Measurements from ENCODE around the gene SGPL1. TPM values are rescaled to one million over a fixed set of nuclear protein-coding genes. Genes with fewer than 3 reads are reported as not detected.
"Not testable (repeated sequence)": the region's sequence is repeated elsewhere in the genome, so short reads cannot be mapped to it uniquely, and the experiment has no call there.

The SGPL1 gene
- total RNA-seq, 1 experiment from 2014 or later: 93.8 TPM

- TF ChIP-seq CTCF (IDR thresholded peaks at IDR 0.05; ENCODE audit: unreplicated experiment): no peak
- no peaks in the 10 kb centered on the region for H3K9me3 Mint-ChIP-seq (ENCODE audit: unreplicated experiment)
- ChIA-PET POLR2A (no interaction called here), CTCF (interaction anchor here (0.7 kb wide), 1 partner anchor 290 kb away, joined by 3 read pairs; no protein-coding TSS in a partner anchor)
- intact Hi-C loops (cut with micrococcal nuclease): no loop called here
- DNase-seq (ENCODE audit: unreplicated experiment): no peak
- BruUV-seq (replicated peaks): no TSS peak
- H3K4me1 Mint-ChIP-seq (ENCODE audit: insufficient read depth, unreplicated experiment): no peaks in the 10 kb centered on the region
- H3K4me3 Mint-ChIP-seq (ENCODE audit: unreplicated experiment): no peak overlapping the region
- H3K36me3 Mint-ChIP-seq (ENCODE audit: insufficient read depth, unreplicated experiment): no peaks in the 10 kb centered on the region
- no peak overlapping the region for H3K27ac Mint-ChIP-seq (ENCODE audit: low read depth, unreplicated experiment)
- peaks cover 79% of the 10 kb centered on the region for H3K27me3 Mint-ChIP-seq (ENCODE audit: insufficient read depth, unreplicated experiment)
Observed at GRCh38 chr10:70918851-70919530, 103.2 kb downstream of the SGPL1 start.

- BruUV-seq (replicated peaks); POLR2A ChIA-PET; intact Hi-C loops (cut with micrococcal nuclease); H3K36me3 Mint-ChIP-seq (ENCODE audit: insufficient read depth, unreplicated experiment); H3K4me1 Mint-ChIP-seq (ENCODE audit: insufficient read depth, unreplicated experiment); DNase-seq (ENCODE audit: unreplicated experiment); H3K4me3 Mint-ChIP-seq (ENCODE audit: unreplicated experiment); H3K9me3 Mint-ChIP-seq (ENCODE audit: unreplicated experiment); H3K27ac Mint-ChIP-seq (ENCODE audit: low read depth, unreplicated experiment): not testable (repeated sequence)
- H3K27me3 Mint-ChIP-seq (ENCODE audit: insufficient read depth, unreplicated experiment): peaks cover 79% of the 10 kb centered on the region
- CTCF ChIA-PET: interaction anchor here (0.6 to 7.7 kb wide), 2 partner anchors 15 to 303 kb away, joined by 3 to 72 read pairs; no protein-coding TSS in a partner anchor
Observed at GRCh38 chr10:70919906-70920305, 104.2 kb downstream of the SGPL1 start.

GRCh38 chr10:70920519-70920918 is 104.8 kb downstream of the SGPL1 start:
- no peak for TF ChIP-seq CTCF (IDR thresholded peaks at IDR 0.05; ENCODE audit: unreplicated experiment)
- H3K27ac Mint-ChIP-seq (ENCODE audit: low read depth, unreplicated experiment): no peak overlapping the region
- H3K27me3 Mint-ChIP-seq (ENCODE audit: insufficient read depth, unreplicated experiment): peaks cover 79% of the 10 kb centered on the region
- BruUV-seq (replicated peaks): no TSS peak
- no peaks in the 10 kb centered on the region for H3K36me3 Mint-ChIP-seq (ENCODE audit: insufficient read depth, unreplicated experiment)
- peak; percentile 59 for DNase-seq (ENCODE audit: unreplicated experiment)
- H3K9me3 Mint-ChIP-seq (ENCODE audit: unreplicated experiment): no peaks in the 10 kb centered on the region
- POLR2A ChIA-PET: interaction anchor here (1.2 kb wide), 1 partner anchor 291 kb away, joined by 3 read pairs; the partner anchor contains the start of gene UNC5B
- peaks cover 6% of the 10 kb centered on the region for H3K4me1 Mint-ChIP-seq (ENCODE audit: insufficient read depth, unreplicated experiment)
- no peak overlapping the region for H3K4me3 Mint-ChIP-seq (ENCODE audit: unreplicated experiment)
- intact Hi-C loops (cut with micrococcal nuclease): no loop called here
- CTCF ChIA-PET: interaction anchor here (0.6 to 7.7 kb wide), 5 partner anchors 16 to 1939 kb away, joined by 3 to 72 read pairs (median 3); no protein-coding TSS in a partner anchor

- Mint-ChIP-seq H3K4me1 (ENCODE audit: insufficient read depth, unreplicated experiment) (peaks cover 7% of the 10 kb centered on the region), H3K9me3 (ENCODE audit: unreplicated experiment) (no peaks in the 10 kb centered on the region), H3K4me3 (ENCODE audit: unreplicated experiment) (no peak overlapping the region), H3K36me3 (ENCODE audit: insufficient read depth, unreplicated experiment) (no peaks in the 10 kb centered on the region), H3K27ac (ENCODE audit: low read depth, unreplicated experiment) (no peak overlapping the region), H3K27me3 (ENCODE audit: insufficient read depth, unreplicated experiment) (peaks cover 73% of the 10 kb centered on the region)
- TF ChIP-seq CTCF (IDR thresholded peaks at IDR 0.05; ENCODE audit: unreplicated experiment): no peak
- CTCF ChIA-PET: interaction anchor here (0.5 to 7.7 kb wide), 5 partner anchors 16 to 389 kb away, joined by 3 to 72 read pairs (median 4); no protein-coding TSS in a partner anchor
- no TSS peak for BruUV-seq (replicated peaks)
- intact Hi-C loops (cut with micrococcal nuclease): no loop called here
- DNase-seq (ENCODE audit: unreplicated experiment): no peak
- POLR2A ChIA-PET: interaction anchor here (0.7 to 1.2 kb wide), 2 partner anchors 291 to 374 kb away, joined by 3 to 4 read pairs; partner anchors contain the start of gene UNC5B
Observed at GRCh38 chr10:70921285-70921684, 105.5 kb downstream of the SGPL1 start.

Measured in MCF 10A (cell line).